Smooth muscle cell (in vitro differentiated cells): ENCODE data around the gene TFCP2L1. TPM values are rescaled to one million over a fixed set of nuclear protein-coding genes. Genes with fewer than 3 reads are reported as not detected.
"Not testable (repeated sequence)": the region's sequence is repeated elsewhere in the genome, so short reads cannot be mapped to it uniquely, and the experiment has no call there.

Experiments
- DNase-seq: peaks from one replicate; lab custom pipeline; 2025; ENCODE audit not compliant: unreplicated experiment; lab: John Stamatoyannopoulos, UW
- H2AFZ ChIP-seq: fragments of 200-600 bp; sonication (generic); 2 replicates; pipeline ENCODE4 v1.6.0; 2016; ENCODE audit warnings: antibody characterized with exemption, low read depth, mild to moderate bottlenecking
- H3F3A ChIP-seq: fragments of 200-600 bp; sonication (generic); 2 replicates; pipeline ENCODE4 v1.6.0; 2017; ENCODE audit warnings: antibody characterized with exemption, low read depth
- H3K27ac ChIP-seq: fragments of 200-600 bp; sonication (generic); 2 replicates; pipeline ENCODE4 v1.5.1; 2016; ENCODE audit warnings: low read depth, mild to moderate bottlenecking
- H3K27me3 ChIP-seq: fragments of 200-600 bp; sonication (generic); 2 replicates; pipeline ENCODE4 v1.6.1; 2016; ENCODE audit warnings: low read depth, mild to moderate bottlenecking
- H3K36me3 ChIP-seq: fragments of 200-600 bp; sonication (generic); 2 replicates; pipeline ENCODE4 v1.5.1; 2016; ENCODE audit warnings: low read depth
- H3K4me1 ChIP-seq: fragments of 200-600 bp; sonication (generic); 2 replicates; pipeline ENCODE4 v1.5.1; 2016; ENCODE audit warnings: low read depth
- H3K4me2 ChIP-seq: fragments of 200-600 bp; sonication (generic); 2 replicates; pipeline ENCODE4 v1.6.0; 2016; ENCODE audit warnings: mild to moderate bottlenecking
- H3K4me3 ChIP-seq: fragments of 200-600 bp; sonication (generic); 2 replicates; pipeline ENCODE4 v1.5.1; 2016; ENCODE audit warnings: mild to moderate bottlenecking
- H3K79me2 ChIP-seq: fragments of 200-600 bp; sonication (generic); 2 replicates; pipeline ENCODE4 v1.6.0; 2016; ENCODE audit warnings: low read depth, mild to moderate bottlenecking
- H3K9ac ChIP-seq: fragments of 200-600 bp; sonication (generic); 2 replicates; pipeline ENCODE4 v1.6.0; 2016; ENCODE audit warnings: low read depth
- H3K9me3 ChIP-seq: fragments of 200-600 bp; sonication (generic); replicated peaks from 2 replicates; pipeline ENCODE4 v1.5.1; 2016; ENCODE audit warnings: low read depth
- H4K20me1 ChIP-seq: fragments of 200-600 bp; sonication (generic); 2 replicates; pipeline ENCODE4 v1.6.0; 2016; ENCODE audit warnings: low read depth
- WGBS: methylation state at CpG from one replicate; pipeline ENCODE4 v1.1.7; 2016; ENCODE audit warnings: low lambda C conversion rate; 5-methylcytosine and 5-hydroxymethylcytosine counted together
- polyA plus RNA-seq: library from polyadenylated mRNA; unstranded; fragments of >200 nt; fragmentation: Nextera tagmentation; extraction: Ambion mirVana; gene quantifications from 2 replicates; pipeline ENCODE4 v1.2.1, GENCODE V29; 2016
- total RNA-seq: library from RNA; depleted of rRNA; stranded (reverse); fragments of >200 nt; gene quantifications from 2 replicates; pipeline ENCODE4 v1.2.3, GENCODE V29; 2014
- TF ChIP-seq, protein P1 (sequence below): fragments of 200-600 bp; sonication (generic); IDR thresholded peaks from 2 replicates; pipeline ENCODE4 v1.5.1; 2017; ENCODE audit warnings: borderline replicate concordance, mild to moderate bottlenecking, antibody characterized with exemption; ENCODE audit not compliant: insufficient read depth, poor library complexity, severe bottlenecking

The TFCP2L1 gene, protein sequence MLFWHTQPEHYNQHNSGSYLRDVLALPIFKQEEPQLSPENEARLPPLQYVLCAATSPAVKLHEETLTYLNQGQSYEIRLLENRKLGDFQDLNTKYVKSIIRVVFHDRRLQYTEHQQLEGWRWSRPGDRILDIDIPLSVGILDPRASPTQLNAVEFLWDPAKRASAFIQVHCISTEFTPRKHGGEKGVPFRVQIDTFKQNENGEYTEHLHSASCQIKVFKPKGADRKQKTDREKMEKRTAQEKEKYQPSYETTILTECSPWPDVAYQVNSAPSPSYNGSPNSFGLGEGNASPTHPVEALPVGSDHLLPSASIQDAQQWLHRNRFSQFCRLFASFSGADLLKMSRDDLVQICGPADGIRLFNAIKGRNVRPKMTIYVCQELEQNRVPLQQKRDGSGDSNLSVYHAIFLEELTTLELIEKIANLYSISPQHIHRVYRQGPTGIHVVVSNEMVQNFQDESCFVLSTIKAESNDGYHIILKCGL
- total RNA-seq, result 0.09 and 0.13 TPM in 2 replicates
- not detected in 2 replicates for polyA plus RNA-seq

DNA sequence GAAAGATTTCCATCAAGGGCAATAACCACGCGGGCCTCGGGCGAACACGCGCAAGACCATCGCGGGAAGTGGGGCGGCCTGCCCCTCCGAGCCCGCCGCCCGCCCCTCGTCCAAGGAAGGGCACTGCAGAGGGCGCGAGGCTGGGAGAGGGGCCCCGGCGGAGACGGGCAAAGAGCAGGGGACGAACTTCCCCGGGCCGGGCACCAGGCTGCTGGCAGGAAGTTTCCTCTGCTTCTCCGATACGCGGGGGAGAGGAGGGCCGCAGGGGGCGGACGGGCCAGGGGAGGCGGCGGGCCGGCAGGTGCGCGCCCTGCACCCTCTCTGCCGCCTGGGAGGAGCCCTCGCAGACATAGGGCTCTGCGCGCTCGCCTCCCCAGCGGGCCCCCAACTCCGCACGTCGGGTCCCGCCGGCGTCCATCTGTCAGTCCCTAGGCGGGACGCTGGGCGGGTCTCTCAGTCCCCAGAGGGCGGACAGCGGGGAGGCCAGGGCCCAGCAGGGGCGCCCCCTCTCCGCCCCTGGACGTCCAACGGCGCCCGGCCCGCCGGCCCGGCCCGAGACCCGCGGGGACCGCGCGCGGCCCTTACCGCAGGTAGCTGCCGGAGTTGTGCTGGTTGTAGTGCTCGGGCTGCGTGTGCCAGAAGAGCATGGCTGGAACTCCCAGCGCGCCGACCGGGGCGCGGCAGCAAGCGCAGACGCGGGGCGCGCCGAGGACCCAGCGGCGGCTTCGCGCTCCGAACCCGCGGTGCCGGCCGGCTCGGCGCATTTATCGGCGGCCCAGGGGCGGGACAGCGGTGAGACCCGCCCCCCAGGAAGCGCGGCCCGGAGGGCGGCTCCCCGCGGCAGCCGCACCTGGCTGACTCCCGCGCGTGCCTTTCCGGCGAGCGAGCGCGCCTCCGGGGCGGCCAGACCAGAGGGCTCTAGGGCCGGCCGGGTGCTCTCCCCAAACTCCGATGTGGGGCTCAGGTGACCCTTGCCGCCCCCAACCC lies at the start of gene TFCP2L1:
Gene TFCP2L1 (minus strand): TSS at position 740 of the 987 bp plus-strand sequence. CDS start 93 bp downstream, at position 647.
- TF ChIP-seq, protein P1, sequence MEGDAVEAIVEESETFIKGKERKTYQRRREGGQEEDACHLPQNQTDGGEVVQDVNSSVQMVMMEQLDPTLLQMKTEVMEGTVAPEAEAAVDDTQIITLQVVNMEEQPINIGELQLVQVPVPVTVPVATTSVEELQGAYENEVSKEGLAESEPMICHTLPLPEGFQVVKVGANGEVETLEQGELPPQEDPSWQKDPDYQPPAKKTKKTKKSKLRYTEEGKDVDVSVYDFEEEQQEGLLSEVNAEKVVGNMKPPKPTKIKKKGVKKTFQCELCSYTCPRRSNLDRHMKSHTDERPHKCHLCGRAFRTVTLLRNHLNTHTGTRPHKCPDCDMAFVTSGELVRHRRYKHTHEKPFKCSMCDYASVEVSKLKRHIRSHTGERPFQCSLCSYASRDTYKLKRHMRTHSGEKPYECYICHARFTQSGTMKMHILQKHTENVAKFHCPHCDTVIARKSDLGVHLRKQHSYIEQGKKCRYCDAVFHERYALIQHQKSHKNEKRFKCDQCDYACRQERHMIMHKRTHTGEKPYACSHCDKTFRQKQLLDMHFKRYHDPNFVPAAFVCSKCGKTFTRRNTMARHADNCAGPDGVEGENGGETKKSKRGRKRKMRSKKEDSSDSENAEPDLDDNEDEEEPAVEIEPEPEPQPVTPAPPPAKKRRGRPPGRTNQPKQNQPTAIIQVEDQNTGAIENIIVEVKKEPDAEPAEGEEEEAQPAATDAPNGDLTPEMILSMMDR, result no peak
- H3K4me1 ChIP-seq, result peaks cover 5% of the 10 kb centered on the region
- no peaks in the 10 kb centered on the region for H3K79me2 ChIP-seq
- no peaks in the 10 kb centered on the region for H3K36me3 ChIP-seq
- no peak within 1 kb of the TSS for H2AFZ ChIP-seq
- H3K27ac ChIP-seq, result no peak within 1 kb of the TSS
- no peaks in the 10 kb centered on the region for H3F3A ChIP-seq
- peaks cover 65% of the 10 kb centered on the region for H3K27me3 ChIP-seq
- WGBS, result 2% methylated on average over 66 of the region's 119 CpGs
- H3K4me2 ChIP-seq, result peak within 1 kb of the TSS; percentile 87
- H4K20me1 ChIP-seq, result no peaks in the 10 kb centered on the region
- peak within 1 kb of the TSS; percentile 48 for H3K4me3 ChIP-seq
- DNase-seq, result no peak
- H3K9me3 ChIP-seq, result no peaks in the 10 kb centered on the region
- no peak within 1 kb of the TSS for H3K9ac ChIP-seq

DNA sequence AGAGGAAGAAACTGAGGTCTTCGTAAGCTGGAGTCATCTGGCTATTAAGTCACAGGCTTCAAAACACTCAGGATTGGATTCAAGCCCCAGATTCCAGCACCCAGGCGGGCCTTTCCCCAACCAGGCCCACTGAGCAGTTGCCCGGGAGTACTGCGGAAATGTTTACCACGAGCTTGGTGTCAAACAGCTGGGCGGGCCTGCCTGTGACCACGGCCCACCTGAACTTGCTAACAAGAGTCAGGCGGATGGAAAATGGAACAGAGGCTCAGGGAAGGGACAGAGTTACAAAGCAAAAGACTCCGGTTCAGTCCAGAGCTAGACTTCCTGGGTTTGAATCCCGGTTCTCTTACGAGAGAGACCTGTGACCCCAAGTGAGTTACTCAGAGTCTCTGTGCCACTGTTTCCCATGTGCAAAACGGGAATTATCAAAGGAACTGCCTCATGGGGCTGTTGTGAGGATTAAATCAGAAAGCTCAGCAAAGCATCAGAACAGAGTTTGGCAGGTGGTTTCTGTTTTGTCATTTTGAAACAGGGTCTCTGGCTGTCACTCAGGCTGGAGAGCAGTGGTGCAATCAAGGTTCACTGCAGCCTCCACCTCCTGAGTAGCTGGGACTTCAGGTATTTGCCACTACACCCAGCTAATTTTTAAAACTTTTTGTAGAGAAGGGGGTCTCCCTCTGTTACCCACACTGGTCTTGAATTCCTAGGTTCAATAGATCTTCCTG lies 49.0 kb upstream of the TFCP2L1 start:
- Histone ChIP-seq H3K4me2 (no peak overlapping the region), H3K79me2 (no peaks in the 10 kb centered on the region), H2AFZ (no peak overlapping the region), H3K36me3 (no peaks in the 10 kb centered on the region), H4K20me1 (no peaks in the 10 kb centered on the region), H3K4me3 (no peak overlapping the region), H3K9ac (no peak overlapping the region), H3K9me3 (no peaks in the 10 kb centered on the region), H3K4me1 (no peaks in the 10 kb centered on the region), H3K27me3 (no peaks in the 10 kb centered on the region), H3K27ac (no peak overlapping the region), H3F3A (no peaks in the 10 kb centered on the region)
- whole genome bisulfite sequencing, result 86% methylated on average over 12 of the region's 12 CpGs
- TF ChIP-seq, protein P1, result no peak
- no peak for DNase-seq

DNA sequence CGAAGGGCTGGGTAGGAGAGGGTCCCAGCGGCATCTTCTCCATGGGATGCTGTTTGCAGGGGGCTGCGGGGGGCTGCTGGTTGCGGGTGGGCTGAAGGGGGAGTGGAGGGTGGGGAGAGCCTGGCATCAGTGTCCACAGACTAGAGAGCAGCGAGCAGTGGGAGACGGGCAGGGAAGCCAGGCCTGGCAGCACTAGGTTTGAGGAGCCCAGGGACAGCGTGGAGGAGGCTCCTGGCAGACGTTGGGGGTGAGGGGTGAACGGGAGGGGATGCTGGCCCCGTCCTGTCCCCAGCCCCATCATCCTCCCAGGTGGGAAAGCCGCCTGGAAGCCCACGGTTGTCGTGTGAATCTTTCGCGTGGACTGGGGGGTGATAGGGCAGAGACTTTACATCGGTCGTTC lies 48.2 kb upstream of the TFCP2L1 start:
- Histone ChIP-seq H3K79me2 (no peaks in the 10 kb centered on the region), H3K9me3 (no peaks in the 10 kb centered on the region), H4K20me1 (no peaks in the 10 kb centered on the region), H3K27me3 (no peaks in the 10 kb centered on the region), H3K9ac (no peak overlapping the region), H3K36me3 (no peaks in the 10 kb centered on the region), H3K4me1 (no peaks in the 10 kb centered on the region), H3K4me2 (no peak overlapping the region), H3K4me3 (no peak overlapping the region), H2AFZ (no peak overlapping the region), H3F3A (no peaks in the 10 kb centered on the region), H3K27ac (no peak overlapping the region)
- DNase-seq, result no peak
- TF ChIP-seq, protein P1, result no peak
- 87% methylated on average over 15 of the region's 17 CpGs for WGBS

DNA sequence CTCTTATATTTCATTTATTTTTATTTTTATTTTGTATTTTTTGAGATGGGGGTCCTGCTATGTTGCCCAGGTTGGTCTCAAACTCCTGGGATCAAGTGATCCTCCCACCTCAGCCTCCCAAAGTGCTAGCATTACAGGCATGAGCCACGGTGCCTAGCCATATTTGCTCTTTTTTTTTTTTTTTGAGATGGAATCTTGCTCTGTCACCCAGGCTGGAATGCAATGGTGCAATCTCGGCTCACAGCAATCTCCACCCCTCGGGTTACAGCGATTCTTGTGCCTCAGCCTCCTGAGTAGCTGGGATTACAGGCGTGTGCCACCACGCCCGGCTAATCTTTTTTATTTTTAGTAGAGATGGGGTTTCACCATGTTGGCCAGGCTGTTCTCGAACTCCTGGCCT lies 46.3 kb upstream of the TFCP2L1 start:
- not testable (repeated sequence) for H3K4me3 ChIP-seq, H3K79me2 ChIP-seq, H3K9me3 ChIP-seq, H3K4me1 ChIP-seq, H3K27ac ChIP-seq, H3K4me2 ChIP-seq, H4K20me1 ChIP-seq, H3K27me3 ChIP-seq, DNase-seq, H3K9ac ChIP-seq, H3K36me3 ChIP-seq, H3F3A ChIP-seq, H2AFZ ChIP-seq
- WGBS, result 77% methylated on average over 8 of the region's 8 CpGs
